Nephron (organoid): ENCODE measurements around the gene ANKRD33B.
"Not testable (repeated sequence)": the region's sequence is repeated elsewhere in the genome, so short reads cannot be mapped to it uniquely, and the experiment has no call there.

Source experiments
- H3K27ac Mint-ChIP-seq, 3 experiments: 2 replicates each; pipeline ENCODE4 v1.8.0; 2020; ENCODE audit warnings: mixed read lengths in 3 of 3, mild to moderate bottlenecking in 2 of 3, moderate library complexity in 1 of 3
- H3K27me3 Mint-ChIP-seq: 2 replicates; pipeline ENCODE4 v1.8.0; 2021; ENCODE audit warnings: low read depth, mild to moderate bottlenecking, moderate library complexity, mixed read lengths
- H3K36me3 Mint-ChIP-seq: 2 replicates; pipeline ENCODE4 v1.8.0; 2020; ENCODE audit warnings: low read depth, mixed read lengths
- H3K4me1 Mint-ChIP-seq: 2 replicates; pipeline ENCODE4 v1.8.0; 2020; ENCODE audit warnings: mixed read lengths
- H3K4me3 Mint-ChIP-seq, 3 experiments: 2 replicates each; pipeline ENCODE4 v1.8.0; 2020; ENCODE audit warnings: mild to moderate bottlenecking in 3 of 3, mixed read lengths in 3 of 3, moderate library complexity in 2 of 3
- H3K9me3 Mint-ChIP-seq: 2 replicates; pipeline ENCODE4 v1.8.0; 2020; ENCODE audit warnings: mixed read lengths
- CTCF ChIP-seq, 3 experiments: fragments of 200-600 bp; sonication (generic); IDR thresholded peaks; one replicate each; pipeline ENCODE4 v1.5.0; 2021; ENCODE audit warnings: antibody characterized with exemption in 3 of 3; ENCODE audit not compliant: unreplicated experiment in 3 of 3

ANKRD33B gene

GRCh38 chr5:10607666-10608073 is 43.8 kb downstream of the ANKRD33B start:
- H3K27ac Mint-ChIP-seq = peak overlapping the region; percentile 27 to 51 (median 40)
- H3K4me1 Mint-ChIP-seq = peaks cover 25% of the 10 kb centered on the region
- H3K36me3 Mint-ChIP-seq = no peaks in the 10 kb centered on the region
- no peaks in the 10 kb centered on the region for H3K9me3 Mint-ChIP-seq
- peaks cover 4% of the 10 kb centered on the region for H3K27me3 Mint-ChIP-seq
- H3K4me3 Mint-ChIP-seq = no peak overlapping the region
- peak in 1 of 3 experiments; percentile 11 for TF ChIP-seq CTCF (IDR thresholded peaks at IDR 0.05; ENCODE audit: unreplicated experiment in 3 of 3)

- H3K9me3 Mint-ChIP-seq, H3K36me3 Mint-ChIP-seq, H3K4me3 Mint-ChIP-seq, H3K27me3 Mint-ChIP-seq: not testable (repeated sequence)
- peaks cover 25% of the 10 kb centered on the region for H3K4me1 Mint-ChIP-seq
- peak overlapping the region in 1 of 3 experiments; percentile 51 for H3K27ac Mint-ChIP-seq
Observed at GRCh38 chr5:10608081-10608480, 44.2 kb downstream of the ANKRD33B start.

GRCh38 chr5:10610058-10610457 is 46.2 kb downstream of the ANKRD33B start:
- H3K4me3 Mint-ChIP-seq = no peak overlapping the region
- no peak for TF ChIP-seq CTCF (IDR thresholded peaks at IDR 0.05; ENCODE audit: unreplicated experiment in 3 of 3)
- no peaks in the 10 kb centered on the region for H3K9me3 Mint-ChIP-seq
- no peaks in the 10 kb centered on the region for H3K36me3 Mint-ChIP-seq
- no peak overlapping the region for H3K27ac Mint-ChIP-seq
- peaks cover 25% of the 10 kb centered on the region for H3K4me1 Mint-ChIP-seq
- H3K27me3 Mint-ChIP-seq = peaks cover 4% of the 10 kb centered on the region

- H3K4me3 Mint-ChIP-seq = no peak overlapping the region
- no peaks in the 10 kb centered on the region for H3K9me3 Mint-ChIP-seq
- TF ChIP-seq CTCF (IDR thresholded peaks at IDR 0.05; ENCODE audit: unreplicated experiment in 3 of 3) = no peak
- H3K36me3 Mint-ChIP-seq = no peaks in the 10 kb centered on the region
- H3K4me1 Mint-ChIP-seq = peaks cover 19% of the 10 kb centered on the region
- H3K27me3 Mint-ChIP-seq = peaks cover 4% of the 10 kb centered on the region
- no peak overlapping the region for H3K27ac Mint-ChIP-seq
Observed at GRCh38 chr5:10611290-10611689, 47.4 kb downstream of the ANKRD33B start.

- Mint-ChIP-seq H3K27ac (no peak overlapping the region), H3K27me3 (peaks cover 7% of the 10 kb centered on the region), H3K9me3 (no peaks in the 10 kb centered on the region), H3K4me3 (no peak overlapping the region), H3K4me1 (peaks cover 15% of the 10 kb centered on the region), H3K36me3 (no peaks in the 10 kb centered on the region)
- TF ChIP-seq CTCF (IDR thresholded peaks at IDR 0.05; ENCODE audit: unreplicated experiment in 3 of 3) = no peak
Observed at GRCh38 chr5:10612251-10612650, 48.4 kb downstream of the ANKRD33B start.

- Mint-ChIP-seq H3K9me3 (peaks cover 11% of the 10 kb centered on the region), H3K27me3 (peaks cover 16% of the 10 kb centered on the region), H3K4me3 (no peak overlapping the region), H3K36me3 (no peaks in the 10 kb centered on the region), H3K27ac (no peak overlapping the region), H3K4me1 (peaks cover 9% of the 10 kb centered on the region)
- TF ChIP-seq CTCF (IDR thresholded peaks at IDR 0.05; ENCODE audit: unreplicated experiment in 3 of 3) = no peak
Observed at GRCh38 chr5:10615693-10616092, 51.8 kb downstream of the ANKRD33B start.
